Ovary (tissue), 3 donors: Measurements from ENCODE around the gene BAG5.

ENCODE experiments used
- CTCF ChIP-seq, 3 donors: fragments of 450-650 bp in 2 of 3; fragments of 200-600 bp in 1 of 3; IDR thresholded peaks; one replicate each; pipeline versions ENCODE4 v1.5.1 to v1.8.0; 2016 to 2022; ENCODE audit warnings: antibody characterized with exemption in 3 of 3, mild to moderate bottlenecking in 1 of 3
- EP300 ChIP-seq: sonication (generic); formaldehyde crosslinking; IDR thresholded peaks from one replicate; pipeline ENCODE4 v1.6.1; 2017; ENCODE audit warnings: antibody characterized with exemption
- POLR2A ChIP-seq: fragments of 450-650 bp; IDR thresholded peaks from one replicate; pipeline ENCODE4 v1.6.1; 2017; ENCODE audit warnings: antibody characterized with exemption, mild to moderate bottlenecking, moderate library complexity
- donor health status: DM: no; HTN: no; CAD: no.

- no peak for TF ChIP-seq POLR2A
- TF ChIP-seq CTCF (IDR thresholded peaks at IDR 0.05) = no peak
- no peak for TF ChIP-seq EP300
Observed at GRCh38 chr14:103508521-103509329, 53.7 kb downstream of the BAG5 start.
